Measurements from ENCODE around the gene SPEF2. TPM values are rescaled to one million over a fixed set of nuclear protein-coding genes. Genes with fewer than 3 reads are reported as not detected.

Gene SPEF2
- polyA plus RNA-seq, 1 donor (not counting 4 experiments of a cell fraction or from before 2014, with no cell fraction given), result 1.6 TPM

DNA sequence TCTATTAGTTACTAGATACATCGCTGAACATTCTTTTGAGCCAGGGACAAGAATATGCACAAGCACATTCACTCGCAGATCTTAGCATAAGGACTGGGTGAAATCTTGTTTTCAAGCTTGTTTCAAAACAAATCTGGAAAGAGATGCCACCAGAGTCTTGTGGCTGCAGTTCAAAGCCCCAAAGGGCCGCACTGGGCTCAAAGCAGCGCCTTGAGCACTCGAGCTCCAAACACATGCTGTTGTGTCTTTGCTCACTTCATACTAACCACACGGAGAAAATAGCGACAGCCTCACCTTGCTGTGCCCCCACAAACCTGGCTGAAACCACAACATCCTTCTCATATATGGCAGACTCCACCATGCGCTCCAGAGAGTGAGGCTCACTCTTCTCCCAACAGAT is 204.8 kb downstream of the SPEF2 start:
- H2AFZ ChIP-seq (ENCODE audit: control insufficient read depth, low read length), result no peak overlapping the region
- dilution Hi-C loops (cut with MboI; ENCODE audit: extremely low pct_ligation_motif_present, low sequenced_read_pairs), result no loop called here
- no peak overlapping the region for H3K4me2 ChIP-seq (ENCODE audit: control insufficient read depth, extremely low read depth, insufficient read depth, low read depth, low read length)
- FAIRE-seq, result no peak
- no peaks in the 10 kb centered on the region for H3K9me3 ChIP-seq (ENCODE audit: control insufficient read depth, low read depth, low read length)
- H3K4me3 ChIP-seq (ENCODE audit: control insufficient read depth in 2 of 3, extremely low read depth in 1 of 3, insufficient read depth in 2 of 3, low read depth in 1 of 3, low read length in 3 of 3), result no peak overlapping the region
- DNase-seq (ENCODE audit: low read depth, low spot score), result no peak
- H3K79me2 ChIP-seq (ENCODE audit: control insufficient read depth, insufficient read depth, low read length), result no peaks in the 10 kb centered on the region
- no peak for TF ChIP-seq CTCF (optimal IDR thresholded peaks at IDR 0.05 in 1 of 3, IDR thresholded peaks at IDR 0.05 in 1 of 3, conservative IDR thresholded peaks at IDR 0.05 in 1 of 3; ENCODE audit: extremely low read depth in 1 of 3, insufficient read depth in 2 of 3, low read length in 3 of 3)
- TF ChIP-seq EZH2 (IDR thresholded peaks at IDR 0.05; ENCODE audit: low read length), result no peak
- H3K4me1 ChIP-seq (ENCODE audit: control insufficient read depth, extremely low read depth, insufficient read depth, low read length), result no peaks in the 10 kb centered on the region
- H3K27me3 ChIP-seq (ENCODE audit: control insufficient read depth, extremely low read depth, insufficient read depth, low read length), result no peaks in the 10 kb centered on the region
- no peaks in the 10 kb centered on the region for H3K36me3 ChIP-seq (ENCODE audit: control insufficient read depth in 2 of 2, extremely low read depth in 1 of 2, insufficient read depth in 2 of 2, low read length in 2 of 2)
- H3K27ac ChIP-seq (ENCODE audit: control insufficient read depth, insufficient read depth, low read length), result no peak overlapping the region
- no peak overlapping the region for H3K9ac ChIP-seq (ENCODE audit: control insufficient read depth, extremely low read depth, insufficient read depth, low read length)
- H4K20me1 ChIP-seq (ENCODE audit: control insufficient read depth, extremely low read depth, insufficient read depth, low read length), result no peaks in the 10 kb centered on the region
- H3K9me1 ChIP-seq (ENCODE audit: control insufficient read depth, extremely low read depth, insufficient read depth, low read length), result no peaks in the 10 kb centered on the region

GRCh38 chr5:35823347-35824098 is 205.9 kb downstream of the SPEF2 start:
- no peak for TF ChIP-seq CTCF (optimal IDR thresholded peaks at IDR 0.05 in 1 of 3, IDR thresholded peaks at IDR 0.05 in 1 of 3, conservative IDR thresholded peaks at IDR 0.05 in 1 of 3; ENCODE audit: extremely low read depth in 1 of 3, insufficient read depth in 2 of 3, low read length in 3 of 3)
- TF ChIP-seq EZH2 (IDR thresholded peaks at IDR 0.05; ENCODE audit: low read length), result no peak
- dilution Hi-C loops (cut with MboI; ENCODE audit: extremely low pct_ligation_motif_present, low sequenced_read_pairs), result no loop called here
- no peak for FAIRE-seq
- Histone ChIP-seq H3K4me3 (ENCODE audit: control insufficient read depth in 2 of 3, extremely low read depth in 1 of 3, insufficient read depth in 2 of 3, low read depth in 1 of 3, low read length in 3 of 3) (no peak overlapping the region), H3K4me2 (ENCODE audit: control insufficient read depth, extremely low read depth, insufficient read depth, low read depth, low read length) (no peak overlapping the region), H3K9me1 (ENCODE audit: control insufficient read depth, extremely low read depth, insufficient read depth, low read length) (no peaks in the 10 kb centered on the region), H3K9me3 (ENCODE audit: control insufficient read depth, low read depth, low read length) (no peaks in the 10 kb centered on the region), H3K4me1 (ENCODE audit: control insufficient read depth, extremely low read depth, insufficient read depth, low read length) (no peaks in the 10 kb centered on the region), H3K27me3 (ENCODE audit: control insufficient read depth, extremely low read depth, insufficient read depth, low read length) (no peaks in the 10 kb centered on the region), H2AFZ (ENCODE audit: control insufficient read depth, low read length) (no peak overlapping the region), H3K79me2 (ENCODE audit: control insufficient read depth, insufficient read depth, low read length) (no peaks in the 10 kb centered on the region), H3K9ac (ENCODE audit: control insufficient read depth, extremely low read depth, insufficient read depth, low read length) (no peak overlapping the region), H3K36me3 (ENCODE audit: control insufficient read depth in 2 of 2, extremely low read depth in 1 of 2, insufficient read depth in 2 of 2, low read length in 2 of 2) (no peaks in the 10 kb centered on the region), H3K27ac (ENCODE audit: control insufficient read depth, insufficient read depth, low read length) (no peak overlapping the region), H4K20me1 (ENCODE audit: control insufficient read depth, extremely low read depth, insufficient read depth, low read length) (no peaks in the 10 kb centered on the region)
- no peak for DNase-seq (ENCODE audit: low read depth, low spot score)
